ENCODE results near the gene ANKUB1. TPM values are rescaled to one million over a fixed set of nuclear protein-coding genes. Genes with fewer than 3 reads are reported as not detected.

Gene ANKUB1
- total and polyA plus RNA-seq, 8 donors: 0.14 to 2.2 (median 0.44) TPM; not detected in 1

- Histone ChIP-seq H3K4me3 (peak overlapping the region; percentile 68 to 86), H3K27ac (peak overlapping the region; percentile 35 to 78), H3K36me3 (peaks cover 0 to 17% of the 10 kb centered on the region in 2 donors), H3K27me3 (no peaks in the 10 kb centered on the region), H3K4me1 (peaks cover 0 to 24% of the 10 kb centered on the region in 2 donors), H3K9me3 (no peaks in the 10 kb centered on the region)
- intact Hi-C loops (cut with DNase I): no loop called here
- no peak for ATAC-seq
- no peak for DNase-seq
- no peak for TF ChIP-seq CTCF (IDR thresholded peaks at IDR 0.05)
Observed at GRCh38 chr3:149752788-149753136, 39.6 kb downstream of the ANKUB1 start.

GRCh38 chr3:149752051-149752787, 40.1 kb downstream of the ANKUB1 start, which contains the start of gene COMMD2:
Gene COMMD2 (minus strand): TSS chr3:149752489. CDS start chr3:149752444, 45 bp downstream.
- TF ChIP-seq CTCF (IDR thresholded peaks at IDR 0.05): no peak
- DNase-seq: peak; percentile 76 to 92 (median 82)
- intact Hi-C loops (cut with DNase I): no loop called here
- no peaks in the 10 kb centered on the region for H3K9me3 ChIP-seq
- peaks cover 0 to 23% of the 10 kb centered on the region in 2 donors for H3K36me3 ChIP-seq
- ATAC-seq: peak; percentile 99
- H3K4me3 ChIP-seq: peak within 1 kb of the TSS; percentile 68 to 86
- H3K4me1 ChIP-seq: peaks cover 0 to 24% of the 10 kb centered on the region in 2 donors
- H3K27ac ChIP-seq: peak within 1 kb of the TSS; percentile 35 to 78
- H3K27me3 ChIP-seq: no peaks in the 10 kb centered on the region

GRCh38 chr3:149751551-149751950, 40.8 kb downstream of the ANKUB1 start:
- DNase-seq (no peak), ATAC-seq (peak; percentile 58)
- H3K36me3 ChIP-seq: peaks cover 0 to 29% of the 10 kb centered on the region in 2 donors
- H3K27me3 ChIP-seq: no peaks in the 10 kb centered on the region
- TF ChIP-seq CTCF (IDR thresholded peaks at IDR 0.05): no peak
- intact Hi-C loops (cut with DNase I): no loop called here
- H3K9me3 ChIP-seq: no peaks in the 10 kb centered on the region
- peak overlapping the region; percentile 68 to 86 for H3K4me3 ChIP-seq
- H3K4me1 ChIP-seq: peaks cover 0 to 24% of the 10 kb centered on the region in 2 donors
- H3K27ac ChIP-seq: peak overlapping the region in 1 of 2 donors; percentile 78

- Histone ChIP-seq H3K4me1 (peaks cover 0 to 3% of the 10 kb centered on the region in 2 donors), H3K4me3 (no peak overlapping the region), H3K36me3 (peaks cover 0 to 77% of the 10 kb centered on the region in 2 donors), H3K9me3 (no peaks in the 10 kb centered on the region), H3K27me3 (no peaks in the 10 kb centered on the region), H3K27ac (no peak overlapping the region)
- intact Hi-C loops (cut with DNase I): no loop called here
- ATAC-seq (peak; percentile 93), DNase-seq (peak in 1 of 4 donors; percentile 11)
- TF ChIP-seq CTCF (IDR thresholded peaks at IDR 0.05): no peak
Observed at GRCh38 chr3:149744606-149745005, 47.7 kb downstream of the ANKUB1 start.

GRCh38 chr3:149744151-149744550, 48.2 kb downstream of the ANKUB1 start:
- no peak for TF ChIP-seq CTCF (IDR thresholded peaks at IDR 0.05)
- intact Hi-C loops (cut with DNase I): no loop called here
- ATAC-seq (peak; percentile 45), DNase-seq (no peak)
- Histone ChIP-seq H3K4me1 (peaks cover 0 to 3% of the 10 kb centered on the region in 2 donors), H3K27me3 (no peaks in the 10 kb centered on the region), H3K27ac (no peak overlapping the region), H3K9me3 (no peaks in the 10 kb centered on the region), H3K36me3 (peaks cover 0 to 78% of the 10 kb centered on the region in 2 donors), H3K4me3 (no peak overlapping the region)

Measured in left lung (tissue), 10 donors.